Caco-2 (cell line): Measurements from ENCODE around the gene FHIT. TPM values are rescaled to one million over a fixed set of nuclear protein-coding genes. Genes with fewer than 3 reads are reported as not detected.

Experiments
- BruUV-seq: library from RNA; stranded (reverse); fragments of 400-500 nt; replicated peaks from 2 replicates; lab custom pipeline; 2021; lab: Mats Ljungman, UMichigan
- CTCF ChIA-PET: fragments of 300-600 bp; sonication (Branson Sonifier 250); formaldehyde crosslinking; loops from one replicate; lab custom pipeline; 2022; ENCODE audit warnings: antibody characterized with exemption; lab: Charles Lee
- POLR2A ChIA-PET: fragments of 300-600 bp; sonication (Branson Sonifier 250); formaldehyde crosslinking; loops from one replicate; lab custom pipeline; 2022; ENCODE audit warnings: antibody characterized with exemption; lab: Charles Lee
- DNase-seq, 2 experiments: peaks; one replicate each; pipeline versions ENCODE4 v3.0.0 to v3.0.0-alpha.2; 2020 to 2022
- H3K27me3 ChIP-seq: replicated peaks from 2 replicates; pipeline ENCODE4 v1.6.0; 2011; ENCODE audit warnings: low read length; ENCODE audit not compliant: control insufficient read depth, insufficient read depth
- H3K36me3 ChIP-seq: 2 replicates; pipeline ENCODE4 v1.5.1; 2011; ENCODE audit warnings: low read length; ENCODE audit not compliant: control insufficient read depth, insufficient read depth
- H3K4me1 ChIP-seq: fragments of 250-450 bp; sonication (Bioruptor Pico); 2 replicates; pipeline ENCODE4 v1.5.1; 2020; ENCODE audit warnings: mild to moderate bottlenecking
- H3K4me3 ChIP-seq: 2 replicates; pipeline ENCODE4 v1.5.1; 2011; ENCODE audit warnings: low read depth, mild to moderate bottlenecking, control low read depth, low read length
- H3K9me3 ChIP-seq: fragments of 250-450 bp; sonication (Bioruptor Pico); 2 replicates; pipeline ENCODE4 v1.5.1; 2020; ENCODE audit warnings: mild to moderate bottlenecking, moderate library complexity
- H3K27ac Mint-ChIP-seq: one replicate; pipeline ENCODE4 v1.8.0; 2022; ENCODE audit warnings: mixed read lengths; ENCODE audit not compliant: unreplicated experiment
- H3K27me3 Mint-ChIP-seq: one replicate; pipeline ENCODE4 v1.8.0; 2022; ENCODE audit warnings: mixed read lengths; ENCODE audit not compliant: insufficient read depth, unreplicated experiment
- H3K36me3 Mint-ChIP-seq: one replicate; pipeline ENCODE4 v1.8.0; 2022; ENCODE audit warnings: mild to moderate bottlenecking, mixed read lengths; ENCODE audit not compliant: insufficient read depth, unreplicated experiment
- H3K4me1 Mint-ChIP-seq: one replicate; pipeline ENCODE4 v1.8.0; 2022; ENCODE audit warnings: low read depth, mixed read lengths; ENCODE audit not compliant: unreplicated experiment
- H3K4me3 Mint-ChIP-seq: one replicate; pipeline ENCODE4 v1.8.0; 2022; ENCODE audit warnings: mild to moderate bottlenecking, moderate library complexity, mixed read lengths; ENCODE audit not compliant: unreplicated experiment
- H3K9me3 Mint-ChIP-seq: one replicate; pipeline ENCODE4 v1.8.0; 2022; ENCODE audit warnings: mixed read lengths; ENCODE audit not compliant: unreplicated experiment
- intact Hi-C: fragments of 100-400 bp; cut with micrococcal nuclease; formaldehyde crosslinking; loops from one replicate; pipeline ENCODE4 v1.10.0; 2022; ENCODE audit not compliant: unreplicated experiment
- total RNA-seq: library from RNA; stranded (reverse); gene quantifications from 2 replicates; pipeline ENCODE4 v1.2.3, GENCODE V29; 2022
- TF ChIP-seq, protein P1 (sequence below), 2 experiments: fragments of 200-600 bp in 1 of 2; IDR thresholded peaks; 1 replicate in 1 of 2; 2 replicates in 1 of 2; pipeline versions ENCODE4 v1.5.1 to v1.8.0; 2011 to 2022; ENCODE audit warnings: antibody characterized with exemption in 1 of 2, control low read depth in 1 of 2, inconsistent platforms in 1 of 2, low read depth in 1 of 2, low read length in 1 of 2, mild to moderate bottlenecking in 1 of 2, moderate library complexity in 1 of 2; ENCODE audit not compliant: insufficient read depth in 1 of 2, severe bottlenecking in 1 of 2, unreplicated experiment in 1 of 2

The FHIT gene
- total RNA-seq, 1 experiment from 2014 or later, result 8.3 TPM

DNA sequence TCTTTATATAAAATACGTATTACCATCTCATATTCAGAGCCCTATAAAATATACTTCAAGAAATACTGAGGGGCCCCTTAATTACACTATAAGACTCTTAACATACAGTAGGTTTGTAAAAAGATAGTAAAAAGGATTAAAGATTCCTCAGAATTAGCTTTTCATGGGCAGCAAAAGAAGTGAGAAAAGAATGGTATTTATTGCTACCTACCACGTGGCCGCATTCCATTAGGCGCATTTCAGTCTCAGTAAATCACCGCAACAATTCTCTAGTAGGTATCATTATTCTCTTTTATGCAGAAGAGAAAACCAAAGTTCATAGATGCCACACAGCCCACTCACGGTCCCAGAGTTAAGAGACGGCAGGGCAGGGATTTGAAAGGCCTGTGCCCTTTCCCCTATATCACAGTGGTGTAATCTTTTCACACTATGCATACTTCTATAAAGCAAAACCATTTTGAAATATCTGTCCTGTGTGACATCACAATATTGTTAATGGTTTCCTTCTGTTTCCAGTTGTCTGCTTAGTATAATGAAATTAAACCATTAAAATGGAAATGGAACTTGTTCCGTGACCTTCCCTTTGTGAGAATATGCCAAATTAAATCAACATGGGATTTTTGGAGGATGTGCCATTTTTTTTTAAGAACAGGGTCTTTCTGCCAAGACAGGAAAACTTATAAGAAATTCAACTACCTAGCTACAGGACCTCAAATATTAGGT is 1072.2 kb downstream of the FHIT start:
- TF ChIP-seq, protein P1, sequence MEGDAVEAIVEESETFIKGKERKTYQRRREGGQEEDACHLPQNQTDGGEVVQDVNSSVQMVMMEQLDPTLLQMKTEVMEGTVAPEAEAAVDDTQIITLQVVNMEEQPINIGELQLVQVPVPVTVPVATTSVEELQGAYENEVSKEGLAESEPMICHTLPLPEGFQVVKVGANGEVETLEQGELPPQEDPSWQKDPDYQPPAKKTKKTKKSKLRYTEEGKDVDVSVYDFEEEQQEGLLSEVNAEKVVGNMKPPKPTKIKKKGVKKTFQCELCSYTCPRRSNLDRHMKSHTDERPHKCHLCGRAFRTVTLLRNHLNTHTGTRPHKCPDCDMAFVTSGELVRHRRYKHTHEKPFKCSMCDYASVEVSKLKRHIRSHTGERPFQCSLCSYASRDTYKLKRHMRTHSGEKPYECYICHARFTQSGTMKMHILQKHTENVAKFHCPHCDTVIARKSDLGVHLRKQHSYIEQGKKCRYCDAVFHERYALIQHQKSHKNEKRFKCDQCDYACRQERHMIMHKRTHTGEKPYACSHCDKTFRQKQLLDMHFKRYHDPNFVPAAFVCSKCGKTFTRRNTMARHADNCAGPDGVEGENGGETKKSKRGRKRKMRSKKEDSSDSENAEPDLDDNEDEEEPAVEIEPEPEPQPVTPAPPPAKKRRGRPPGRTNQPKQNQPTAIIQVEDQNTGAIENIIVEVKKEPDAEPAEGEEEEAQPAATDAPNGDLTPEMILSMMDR (IDR thresholded peaks at IDR 0.05; ENCODE audit: insufficient read depth in 1 of 2, low read depth in 1 of 2, low read length in 1 of 2, severe bottlenecking in 1 of 2, unreplicated experiment in 1 of 2), result no peak
- DNase-seq, result no peak
- Histone ChIP-seq H3K9me3 (no peaks in the 10 kb centered on the region), H3K4me3 (no peak overlapping the region), H3K36me3 (no peaks in the 10 kb centered on the region), H3K4me1 (peaks cover 8% of the 10 kb centered on the region; the same call in 1 of the 2 replicates), H3K27me3 (no peaks in the 10 kb centered on the region)
- Mint-ChIP-seq H3K4me3 (no peak overlapping the region), H3K27me3 (no peaks in the 10 kb centered on the region), H3K4me1 (no peaks in the 10 kb centered on the region), H3K27ac (no peak overlapping the region), H3K9me3 (no peaks in the 10 kb centered on the region), H3K36me3 (no peaks in the 10 kb centered on the region)
- intact Hi-C loops, result no loop called here
- POLR2A ChIA-PET, result no interaction called here
- CTCF ChIA-PET, result no interaction called here
- BruUV-seq, result no TSS peak

- BruUV-seq, result no TSS peak
- H3K4me1 ChIP-seq, result peaks cover 8% of the 10 kb centered on the region; the same call in 1 of the 2 replicates
- H3K9me3 ChIP-seq, result no peaks in the 10 kb centered on the region
- Mint-ChIP-seq H3K27ac (no peak overlapping the region), H3K4me3 (no peak overlapping the region), H3K36me3 (no peaks in the 10 kb centered on the region), H3K27me3 (no peaks in the 10 kb centered on the region), H3K4me1 (no peaks in the 10 kb centered on the region), H3K9me3 (no peaks in the 10 kb centered on the region)
- ChIA-PET CTCF (no interaction called here), POLR2A (no interaction called here)
- intact Hi-C loops, result no loop called here
- no peak overlapping the region for H3K4me3 ChIP-seq
- no peaks in the 10 kb centered on the region for H3K36me3 ChIP-seq
- TF ChIP-seq, protein P1 (IDR thresholded peaks at IDR 0.05; ENCODE audit: insufficient read depth in 1 of 2, low read depth in 1 of 2, low read length in 1 of 2, severe bottlenecking in 1 of 2, unreplicated experiment in 1 of 2), result no peak
- H3K27me3 ChIP-seq, result no peaks in the 10 kb centered on the region
- no peak for DNase-seq
Observed at GRCh38 chr3:60177726-60178125, 1073.5 kb downstream of the FHIT start.

GRCh38 chr3:60176614-60177013 is 1074.6 kb downstream of the FHIT start:
- CTCF ChIA-PET, result no interaction called here
- DNase-seq, result no peak
- no peaks in the 10 kb centered on the region for H3K9me3 Mint-ChIP-seq
- peaks cover 8% of the 10 kb centered on the region; the same call in 1 of the 2 replicates for H3K4me1 ChIP-seq
- H3K4me1 Mint-ChIP-seq, result no peaks in the 10 kb centered on the region
- no peaks in the 10 kb centered on the region for H3K9me3 ChIP-seq
- H3K27me3 Mint-ChIP-seq, result no peaks in the 10 kb centered on the region
- H3K4me3 ChIP-seq, result no peak overlapping the region
- TF ChIP-seq, protein P1 (IDR thresholded peaks at IDR 0.05; ENCODE audit: insufficient read depth in 1 of 2, low read depth in 1 of 2, low read length in 1 of 2, severe bottlenecking in 1 of 2, unreplicated experiment in 1 of 2), result no peak
- POLR2A ChIA-PET, result no interaction called here
- no peaks in the 10 kb centered on the region for H3K36me3 Mint-ChIP-seq
- BruUV-seq, result no TSS peak
- intact Hi-C loops, result no loop called here
- H3K36me3 ChIP-seq, result no peaks in the 10 kb centered on the region
- H3K4me3 Mint-ChIP-seq, result no peak overlapping the region
- H3K27ac Mint-ChIP-seq, result no peak overlapping the region
- no peaks in the 10 kb centered on the region for H3K27me3 ChIP-seq
